ENCODE measurements around the gene TANGO6.

TANGO6 gene

DNA sequence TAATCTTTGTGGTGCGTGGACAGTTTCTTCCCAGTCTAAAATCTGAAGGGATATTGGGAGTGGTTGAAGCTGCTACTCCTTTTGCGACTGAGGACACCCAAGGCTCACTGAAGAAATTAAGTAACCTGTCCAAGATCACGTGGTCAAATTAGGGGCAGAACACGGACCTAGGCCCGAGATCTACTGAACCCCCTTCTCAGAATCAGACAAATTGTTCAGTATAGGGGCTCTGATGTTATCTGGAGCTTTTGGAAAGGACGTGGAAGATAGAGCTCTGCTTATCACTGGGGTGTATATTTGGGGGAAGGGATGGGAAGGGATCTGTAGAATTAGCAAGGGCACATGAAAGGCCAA is 857 bp downstream of the TANGO6 start:
- DNase-seq (ENCODE audit: low read depth, low spot score): no peak
- H3K27me3 ChIP-seq (ENCODE audit: insufficient read depth, insufficient read length): no peaks in the 10 kb centered on the region
- H3K9me3 ChIP-seq (ENCODE audit: insufficient read depth, low read length): no peaks in the 10 kb centered on the region
- TF ChIP-seq YY1 (IDR thresholded peaks at IDR 0.05; ENCODE audit: insufficient read depth, insufficient read length): no peak
- TF ChIP-seq ZNF274 (IDR thresholded peaks at IDR 0.05; ENCODE audit: low read depth, low read length): no peak
- TF ChIP-seq SUZ12 (IDR thresholded peaks at IDR 0.05; ENCODE audit: extremely low read depth, insufficient read depth, insufficient read length): no peak
- H3K36me3 ChIP-seq (ENCODE audit: insufficient read depth, insufficient read length, low read length): peaks cover 14% of the 10 kb centered on the region
- H3K4me1 ChIP-seq (ENCODE audit: insufficient read depth, insufficient read length): no peaks in the 10 kb centered on the region
- peak overlapping the region; percentile 96 for H3K9ac ChIP-seq (ENCODE audit: insufficient read length, low read depth)
- peak overlapping the region; percentile 91 for H3K4me3 ChIP-seq (ENCODE audit: insufficient read length, low read depth)

DNA sequence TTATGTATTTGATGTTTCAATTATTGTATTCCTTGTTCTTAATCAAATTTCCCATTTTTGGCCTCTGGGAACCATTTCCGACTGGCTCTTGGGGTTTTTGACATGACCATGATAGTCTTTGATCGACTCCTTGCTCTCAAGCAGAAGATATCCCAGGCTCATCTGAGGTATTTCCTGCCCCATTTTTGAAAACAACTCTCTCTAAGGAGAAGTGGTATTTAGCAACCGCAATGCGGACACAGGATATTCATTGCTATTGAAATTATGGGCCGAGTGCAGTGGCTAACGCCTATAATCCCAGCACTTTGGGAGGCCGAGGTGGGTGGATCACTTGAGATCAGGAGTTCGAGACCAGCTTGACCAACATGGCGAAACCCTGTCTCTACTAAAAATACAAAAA is 5.5 kb downstream of the TANGO6 start:
- H3K9me3 ChIP-seq (ENCODE audit: insufficient read depth, low read length): no peaks in the 10 kb centered on the region
- no peak for DNase-seq (ENCODE audit: low read depth, low spot score)
- no peak overlapping the region for H3K4me3 ChIP-seq (ENCODE audit: insufficient read length, low read depth)
- TF ChIP-seq ZNF274 (IDR thresholded peaks at IDR 0.05; ENCODE audit: low read depth, low read length) (no peak), YY1 (IDR thresholded peaks at IDR 0.05; ENCODE audit: insufficient read depth, insufficient read length) (no peak), SUZ12 (IDR thresholded peaks at IDR 0.05; ENCODE audit: extremely low read depth, insufficient read depth, insufficient read length) (no peak)
- no peaks in the 10 kb centered on the region for H3K27me3 ChIP-seq (ENCODE audit: insufficient read depth, insufficient read length)
- peaks cover 16% of the 10 kb centered on the region for H3K36me3 ChIP-seq (ENCODE audit: insufficient read depth, insufficient read length, low read length)
- no peak overlapping the region for H3K9ac ChIP-seq (ENCODE audit: insufficient read length, low read depth)
- H3K4me1 ChIP-seq (ENCODE audit: insufficient read depth, insufficient read length): no peaks in the 10 kb centered on the region

DNA sequence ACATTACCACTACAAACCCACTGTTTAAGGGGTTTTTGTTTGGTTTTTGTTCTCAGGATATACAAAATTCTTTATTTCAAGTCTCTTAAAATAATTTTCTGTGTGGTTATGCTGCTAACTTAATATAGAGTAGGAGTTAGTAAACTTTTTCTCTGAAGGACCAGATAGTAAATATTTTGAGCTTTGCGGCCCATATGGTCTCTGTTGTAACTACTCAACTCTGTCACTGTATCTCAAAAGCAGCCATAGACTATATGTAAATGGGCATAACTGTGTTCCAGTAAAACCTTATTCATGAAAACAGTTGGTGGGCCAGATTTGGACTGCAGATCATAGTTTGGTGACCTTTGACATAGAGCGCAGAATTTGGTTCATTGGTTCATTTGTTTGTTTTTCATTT is 7.2 kb downstream of the TANGO6 start:
- no peaks in the 10 kb centered on the region for H3K27me3 ChIP-seq (ENCODE audit: insufficient read depth, insufficient read length)
- no peak for DNase-seq (ENCODE audit: low read depth, low spot score)
- no peak overlapping the region for H3K9ac ChIP-seq (ENCODE audit: insufficient read length, low read depth)
- no peak for TF ChIP-seq ZNF274 (IDR thresholded peaks at IDR 0.05; ENCODE audit: low read depth, low read length)
- TF ChIP-seq YY1 (IDR thresholded peaks at IDR 0.05; ENCODE audit: insufficient read depth, insufficient read length): no peak
- no peak for TF ChIP-seq SUZ12 (IDR thresholded peaks at IDR 0.05; ENCODE audit: extremely low read depth, insufficient read depth, insufficient read length)
- H3K4me1 ChIP-seq (ENCODE audit: insufficient read depth, insufficient read length): no peaks in the 10 kb centered on the region
- H3K4me3 ChIP-seq (ENCODE audit: insufficient read length, low read depth): no peak overlapping the region
- H3K36me3 ChIP-seq (ENCODE audit: insufficient read depth, insufficient read length, low read length): peaks cover 12% of the 10 kb centered on the region
- no peaks in the 10 kb centered on the region for H3K9me3 ChIP-seq (ENCODE audit: insufficient read depth, low read length)

DNA sequence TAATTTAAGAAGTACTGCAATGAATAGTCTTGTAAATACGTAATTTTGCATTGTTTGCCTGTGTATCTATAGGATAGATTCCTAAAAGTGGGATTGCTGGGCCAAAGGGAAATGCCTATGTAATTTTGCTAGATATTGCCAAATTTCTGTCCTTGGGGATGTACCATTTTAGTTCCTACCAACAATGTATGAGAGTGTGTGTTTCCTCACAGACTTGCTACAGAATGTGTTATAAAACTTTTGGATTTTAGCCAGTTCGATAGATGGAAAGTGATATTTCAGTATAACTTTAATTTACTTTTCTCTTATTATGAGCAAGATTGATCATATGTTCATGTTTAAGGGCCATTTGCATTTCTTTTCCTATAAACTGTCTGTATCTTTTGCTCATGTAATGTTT is 8.3 kb downstream of the TANGO6 start:
- TF ChIP-seq SUZ12 (IDR thresholded peaks at IDR 0.05; ENCODE audit: extremely low read depth, insufficient read depth, insufficient read length) (no peak), YY1 (IDR thresholded peaks at IDR 0.05; ENCODE audit: insufficient read depth, insufficient read length) (no peak), ZNF274 (IDR thresholded peaks at IDR 0.05; ENCODE audit: low read depth, low read length) (no peak)
- no peaks in the 10 kb centered on the region for H3K27me3 ChIP-seq (ENCODE audit: insufficient read depth, insufficient read length)

DNA sequence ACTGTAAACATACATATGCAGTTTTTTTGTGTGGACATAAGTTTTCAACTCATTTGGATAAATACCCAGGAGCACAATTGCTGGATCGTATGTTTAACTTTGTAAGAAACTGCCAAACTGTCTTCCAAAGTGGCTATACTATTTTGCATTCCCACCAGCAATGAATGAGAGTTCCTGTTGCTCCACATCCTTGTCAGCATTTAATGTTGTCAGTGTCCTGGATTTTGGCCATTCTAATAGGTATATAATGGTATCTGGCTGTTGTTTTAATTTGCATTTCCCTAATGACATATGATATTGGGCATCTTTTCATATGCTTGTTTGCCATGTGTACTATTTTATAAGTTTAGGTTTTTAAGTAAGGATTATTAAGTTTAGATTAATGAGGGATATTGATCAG is 14.1 kb downstream of the TANGO6 start:
- no peak for DNase-seq (ENCODE audit: low read depth, low spot score)
- Histone ChIP-seq H3K9me3 (ENCODE audit: insufficient read depth, low read length) (no peaks in the 10 kb centered on the region), H3K4me1 (ENCODE audit: insufficient read depth, insufficient read length) (peaks cover 2% of the 10 kb centered on the region)

More for the DNA sequence above, 8.3 kb downstream of the TANGO6 start:
- no peaks in the 10 kb centered on the region for H3K9me3 ChIP-seq (ENCODE audit: insufficient read depth, low read length)
- peaks cover 12% of the 10 kb centered on the region for H3K36me3 ChIP-seq (ENCODE audit: insufficient read depth, insufficient read length, low read length)
- no peaks in the 10 kb centered on the region for H3K4me1 ChIP-seq (ENCODE audit: insufficient read depth, insufficient read length)
- no peak for DNase-seq (ENCODE audit: low read depth, low spot score)
- H3K4me3 ChIP-seq (ENCODE audit: insufficient read length, low read depth): no peak overlapping the region
- H3K9ac ChIP-seq (ENCODE audit: insufficient read length, low read depth): no peak overlapping the region

DNA sequence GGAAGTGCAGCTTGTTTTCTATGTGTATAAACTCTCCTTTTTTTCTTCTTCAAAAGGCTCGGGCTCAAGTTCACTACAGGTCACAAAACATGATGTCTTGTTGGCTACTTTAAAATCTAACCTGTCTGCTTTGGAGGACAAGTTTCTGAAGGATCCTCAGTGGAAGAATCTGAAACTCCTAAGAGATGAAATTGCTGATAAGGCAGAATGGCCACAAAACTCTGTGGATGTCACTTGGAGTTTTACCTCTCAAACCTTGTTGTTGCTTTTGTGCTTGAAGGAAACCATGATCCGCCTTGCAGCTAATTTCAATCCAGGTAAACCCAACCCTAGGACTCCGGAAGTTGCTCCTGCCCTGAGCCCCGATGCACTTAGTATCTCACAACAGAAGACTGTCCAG is 16.5 kb downstream of the TANGO6 start:
- Histone ChIP-seq H3K4me1 (ENCODE audit: insufficient read depth, insufficient read length) (peaks cover 2% of the 10 kb centered on the region), H3K4me3 (ENCODE audit: insufficient read length, low read depth) (no peak overlapping the region), H3K9ac (ENCODE audit: insufficient read length, low read depth) (no peak overlapping the region), H3K27me3 (ENCODE audit: insufficient read depth, insufficient read length) (no peaks in the 10 kb centered on the region), H3K36me3 (ENCODE audit: insufficient read depth, insufficient read length, low read length) (peaks cover 36% of the 10 kb centered on the region), H3K9me3 (ENCODE audit: insufficient read depth, low read length) (no peaks in the 10 kb centered on the region)
- no peak for DNase-seq (ENCODE audit: low read depth, low spot score)
- TF ChIP-seq YY1 (IDR thresholded peaks at IDR 0.05; ENCODE audit: insufficient read depth, insufficient read length): no peak
- TF ChIP-seq SUZ12 (IDR thresholded peaks at IDR 0.05; ENCODE audit: extremely low read depth, insufficient read depth, insufficient read length): no peak
- no peak for TF ChIP-seq ZNF274 (IDR thresholded peaks at IDR 0.05; ENCODE audit: low read depth, low read length)

More for the DNA sequence above, 14.1 kb downstream of the TANGO6 start:
- Histone ChIP-seq H3K4me3 (ENCODE audit: insufficient read length, low read depth) (no peak overlapping the region), H3K27me3 (ENCODE audit: insufficient read depth, insufficient read length) (no peaks in the 10 kb centered on the region), H3K36me3 (ENCODE audit: insufficient read depth, insufficient read length, low read length) (peaks cover 21% of the 10 kb centered on the region), H3K9ac (ENCODE audit: insufficient read length, low read depth) (no peak overlapping the region)
- TF ChIP-seq YY1 (IDR thresholded peaks at IDR 0.05; ENCODE audit: insufficient read depth, insufficient read length): no peak
- TF ChIP-seq ZNF274 (IDR thresholded peaks at IDR 0.05; ENCODE audit: low read depth, low read length): no peak
- TF ChIP-seq SUZ12 (IDR thresholded peaks at IDR 0.05; ENCODE audit: extremely low read depth, insufficient read depth, insufficient read length): no peak

DNA sequence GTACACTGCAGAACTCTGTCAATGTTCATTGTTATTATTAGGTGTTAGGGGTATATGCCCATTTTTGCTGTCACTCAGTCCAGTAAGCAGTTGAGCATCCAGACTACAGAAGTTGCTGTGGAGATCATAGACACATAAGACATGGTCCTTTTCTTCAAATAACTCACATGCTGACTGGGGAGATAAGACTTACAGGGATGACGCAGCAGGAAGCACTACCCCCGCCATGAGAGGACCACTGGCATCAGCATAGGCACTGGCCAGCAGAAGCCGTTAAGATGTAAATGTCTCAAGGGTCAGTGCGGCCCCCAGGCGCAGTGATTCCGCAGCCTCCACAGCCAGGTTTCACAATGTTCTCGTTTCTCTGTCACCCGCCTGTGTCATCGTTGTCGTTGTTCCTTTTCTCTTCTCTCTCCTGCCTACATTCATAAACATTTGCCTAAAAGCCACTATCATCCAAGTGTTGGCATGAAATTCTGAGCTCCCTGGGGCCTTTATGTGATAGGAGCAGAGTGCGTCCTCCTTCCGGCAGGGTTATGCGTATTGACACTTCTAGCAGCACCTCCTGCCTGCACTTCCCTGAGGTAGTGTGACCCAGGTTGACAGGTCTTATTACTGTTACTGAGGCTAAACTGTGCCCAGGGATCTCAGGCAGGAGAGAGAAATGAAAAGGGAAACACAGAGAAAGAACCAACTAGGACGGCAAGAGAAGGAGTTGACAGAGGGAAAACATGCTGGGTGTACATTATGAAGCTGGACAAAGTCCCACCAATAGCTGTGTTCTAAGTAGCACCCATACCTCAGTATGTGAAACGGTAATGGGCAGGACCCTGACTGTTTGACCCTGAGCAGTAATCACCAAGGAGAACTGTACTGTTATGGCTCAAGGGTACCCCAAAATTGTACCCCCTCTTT is 17.9 kb downstream of the TANGO6 start:
- H3K9ac ChIP-seq (ENCODE audit: insufficient read length, low read depth): no peak overlapping the region

More for the DNA sequence above, 17.9 kb downstream of the TANGO6 start:
- Histone ChIP-seq H3K4me1 (ENCODE audit: insufficient read depth, insufficient read length) (peaks cover 2% of the 10 kb centered on the region), H3K27me3 (ENCODE audit: insufficient read depth, insufficient read length) (no peaks in the 10 kb centered on the region), H3K4me3 (ENCODE audit: insufficient read length, low read depth) (no peak overlapping the region), H3K9me3 (ENCODE audit: insufficient read depth, low read length) (no peaks in the 10 kb centered on the region), H3K36me3 (ENCODE audit: insufficient read depth, insufficient read length, low read length) (peaks cover 36% of the 10 kb centered on the region)
- DNase-seq (ENCODE audit: low read depth, low spot score): no peak
- TF ChIP-seq ZNF274 (IDR thresholded peaks at IDR 0.05; ENCODE audit: low read depth, low read length) (no peak), SUZ12 (IDR thresholded peaks at IDR 0.05; ENCODE audit: extremely low read depth, insufficient read depth, insufficient read length) (no peak), YY1 (IDR thresholded peaks at IDR 0.05; ENCODE audit: insufficient read depth, insufficient read length) (no peak)

All from NT2/D1 (cell line).